ENCODE measurements around the gene UGCG. TPM values are rescaled to one million over a fixed set of nuclear protein-coding genes. Genes with fewer than 3 reads are reported as not detected.

The UGCG gene
- total RNA-seq, 1 experiment from 2014 or later: 23.1 TPM

DNA sequence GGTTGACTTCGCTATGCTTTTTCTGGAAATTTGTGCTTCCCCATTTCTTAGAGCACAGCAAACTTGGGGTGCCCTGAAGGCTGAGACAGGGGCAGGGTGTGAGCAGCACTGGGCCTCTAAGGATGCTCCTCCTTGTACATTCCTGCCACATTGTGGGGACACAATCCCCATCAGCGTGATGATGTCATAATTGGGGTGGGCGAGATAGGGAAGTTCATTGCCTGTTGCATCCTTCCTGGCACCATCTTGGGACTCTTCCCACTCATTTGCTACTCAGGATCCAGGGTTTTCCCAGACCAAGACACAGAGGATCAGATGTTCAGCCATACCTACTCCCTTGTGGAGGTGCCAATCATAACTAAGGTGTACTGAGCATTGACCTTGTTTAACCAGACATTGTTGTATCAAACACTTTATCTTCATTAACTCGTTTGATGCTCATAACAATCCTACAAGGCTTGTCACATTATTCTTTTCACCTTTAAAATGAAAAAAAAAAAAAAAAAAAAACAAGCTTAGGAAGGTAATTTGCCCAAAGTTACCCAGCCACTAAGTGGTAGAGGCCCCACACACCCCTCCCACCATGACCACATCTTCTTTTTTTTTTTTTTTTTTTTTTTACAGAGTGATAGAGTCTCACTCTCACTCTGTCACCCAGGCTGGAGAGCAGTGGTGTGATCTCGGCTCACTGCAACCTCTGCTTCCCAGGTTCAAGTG, 87.6 kb downstream of the UGCG start:
- Histone ChIP-seq H3K4me1 (ENCODE audit: insufficient read depth, low read length, poor library complexity, severe bottlenecking) (no peaks in the 10 kb centered on the region), H3K27me3 (replicated peaks; ENCODE audit: insufficient read depth, low read depth, low read length, poor library complexity) (no peaks in the 10 kb centered on the region), H3K27ac (ENCODE audit: low read depth, low read length, poor library complexity, severe bottlenecking) (no peak overlapping the region), H3K9me3 (ENCODE audit: low read depth, low read length, poor library complexity, severe bottlenecking) (no peaks in the 10 kb centered on the region), H3K4me3 (ENCODE audit: low read depth, low read length, poor library complexity, severe bottlenecking) (no peak overlapping the region), H3K36me3 (ENCODE audit: insufficient read depth, low read length, poor library complexity, severe bottlenecking) (no peaks in the 10 kb centered on the region)
- POLR2A ChIA-PET (ENCODE audit: low non-redundant PET): no interaction called here
- no peak for TF ChIP-seq EZH2 (IDR thresholded peaks at IDR 0.05; ENCODE audit: borderline replicate concordance, low read depth, low read length, poor library complexity, severe bottlenecking)
- TF ChIP-seq, protein P1, sequence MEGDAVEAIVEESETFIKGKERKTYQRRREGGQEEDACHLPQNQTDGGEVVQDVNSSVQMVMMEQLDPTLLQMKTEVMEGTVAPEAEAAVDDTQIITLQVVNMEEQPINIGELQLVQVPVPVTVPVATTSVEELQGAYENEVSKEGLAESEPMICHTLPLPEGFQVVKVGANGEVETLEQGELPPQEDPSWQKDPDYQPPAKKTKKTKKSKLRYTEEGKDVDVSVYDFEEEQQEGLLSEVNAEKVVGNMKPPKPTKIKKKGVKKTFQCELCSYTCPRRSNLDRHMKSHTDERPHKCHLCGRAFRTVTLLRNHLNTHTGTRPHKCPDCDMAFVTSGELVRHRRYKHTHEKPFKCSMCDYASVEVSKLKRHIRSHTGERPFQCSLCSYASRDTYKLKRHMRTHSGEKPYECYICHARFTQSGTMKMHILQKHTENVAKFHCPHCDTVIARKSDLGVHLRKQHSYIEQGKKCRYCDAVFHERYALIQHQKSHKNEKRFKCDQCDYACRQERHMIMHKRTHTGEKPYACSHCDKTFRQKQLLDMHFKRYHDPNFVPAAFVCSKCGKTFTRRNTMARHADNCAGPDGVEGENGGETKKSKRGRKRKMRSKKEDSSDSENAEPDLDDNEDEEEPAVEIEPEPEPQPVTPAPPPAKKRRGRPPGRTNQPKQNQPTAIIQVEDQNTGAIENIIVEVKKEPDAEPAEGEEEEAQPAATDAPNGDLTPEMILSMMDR (conservative IDR thresholded peaks at IDR 0.05; ENCODE audit: low read depth, low read length): no peak
- intact Hi-C loops (cut with micrococcal nuclease; ENCODE audit: unreplicated experiment): no loop called here
- DNase-seq (ENCODE audit: low spot score): no peak
- CTCF ChIA-PET: no interaction called here
- no TSS peak for BruUV-seq (replicated peaks)

Small RNA genes within 50 kb of the gene (microRNA-seq; reads per million reads assigned to microRNA genes)
- gene MIR4668: not detected

Other genes starting within 250 kb of the UGCG start
- gene GNG10, start 235.2 kb upstream of the UGCG start, total RNA-seq (2021): 24.4 and 26.2 TPM in 2 replicates
- not detected in 2 replicates for gene SHOC1, start 101.9 kb upstream of the UGCG start, total RNA-seq (2021)

Measured in A673 (cell line).